GM10266 (cell line): ENCODE data around the gene IRF4.
A peak's percentile ranks its signal among the peaks of the same experiment; 100 is the strongest.

Experiments
- DNase-seq: peaks from one replicate; pipeline ENCODE4 v3.0.0; 2012; ENCODE audit errors: extremely low spot score
- TF ChIP-seq, protein P1 (sequence below): IDR thresholded peaks from 2 replicates; pipeline ENCODE4 v1.5.1; 2012; ENCODE audit warnings: mild to moderate bottlenecking, low read depth; ENCODE audit not compliant: control insufficient read depth, insufficient read depth; ENCODE audit errors: missing control alignments

The IRF4 gene

DNA sequence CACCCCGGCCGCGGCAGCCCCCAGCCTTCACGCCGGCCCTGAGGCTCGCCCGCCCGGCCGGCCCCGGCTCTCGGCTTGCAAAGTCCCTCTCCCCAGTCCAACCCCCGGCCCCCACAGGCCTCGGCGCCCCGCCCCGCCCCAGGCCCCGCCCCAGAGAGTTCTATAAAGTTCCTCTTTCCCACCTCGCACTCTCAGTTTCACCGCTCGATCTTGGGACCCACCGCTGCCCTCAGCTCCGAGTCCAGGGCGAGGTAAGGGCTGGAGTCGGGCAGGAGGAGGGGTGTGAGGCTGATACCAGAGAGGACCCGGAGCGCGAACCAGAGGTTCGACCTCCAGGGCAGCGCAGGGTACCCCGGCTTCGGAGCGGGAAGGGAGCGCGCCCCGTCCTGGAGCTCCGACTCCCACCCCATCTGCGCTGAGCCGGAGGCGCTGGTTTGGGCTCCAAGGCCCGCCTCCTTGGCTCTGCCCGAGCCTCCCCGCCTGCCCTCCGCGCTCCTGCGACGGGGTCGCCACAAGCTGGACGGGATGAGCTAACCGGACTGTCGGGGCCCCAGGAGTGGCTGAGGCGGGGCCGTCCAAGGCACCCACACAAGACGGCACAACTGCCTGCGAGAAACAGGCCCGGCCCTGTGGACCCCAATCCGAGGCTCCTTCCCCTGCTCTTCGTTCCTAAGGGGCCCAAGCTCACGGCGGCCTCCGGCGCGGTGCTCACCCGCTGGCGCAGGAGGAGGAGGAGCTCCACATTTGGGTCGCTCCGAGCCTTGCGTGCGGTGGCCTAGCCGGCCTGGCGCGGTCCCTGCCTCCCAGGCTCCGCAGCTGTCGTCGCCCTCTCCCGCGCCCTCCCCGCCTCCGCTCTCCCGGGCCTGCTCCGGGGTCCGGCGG lies at the start of gene IRF4:
TSS of gene IRF4 (plus strand) at position 194 of the 882 bp plus-strand sequence. CDS start 1,401 bp downstream, outside the sequence.
- DNase-seq, result peak; percentile 96
- TF ChIP-seq, protein P1, sequence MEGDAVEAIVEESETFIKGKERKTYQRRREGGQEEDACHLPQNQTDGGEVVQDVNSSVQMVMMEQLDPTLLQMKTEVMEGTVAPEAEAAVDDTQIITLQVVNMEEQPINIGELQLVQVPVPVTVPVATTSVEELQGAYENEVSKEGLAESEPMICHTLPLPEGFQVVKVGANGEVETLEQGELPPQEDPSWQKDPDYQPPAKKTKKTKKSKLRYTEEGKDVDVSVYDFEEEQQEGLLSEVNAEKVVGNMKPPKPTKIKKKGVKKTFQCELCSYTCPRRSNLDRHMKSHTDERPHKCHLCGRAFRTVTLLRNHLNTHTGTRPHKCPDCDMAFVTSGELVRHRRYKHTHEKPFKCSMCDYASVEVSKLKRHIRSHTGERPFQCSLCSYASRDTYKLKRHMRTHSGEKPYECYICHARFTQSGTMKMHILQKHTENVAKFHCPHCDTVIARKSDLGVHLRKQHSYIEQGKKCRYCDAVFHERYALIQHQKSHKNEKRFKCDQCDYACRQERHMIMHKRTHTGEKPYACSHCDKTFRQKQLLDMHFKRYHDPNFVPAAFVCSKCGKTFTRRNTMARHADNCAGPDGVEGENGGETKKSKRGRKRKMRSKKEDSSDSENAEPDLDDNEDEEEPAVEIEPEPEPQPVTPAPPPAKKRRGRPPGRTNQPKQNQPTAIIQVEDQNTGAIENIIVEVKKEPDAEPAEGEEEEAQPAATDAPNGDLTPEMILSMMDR, result no peak

DNA sequence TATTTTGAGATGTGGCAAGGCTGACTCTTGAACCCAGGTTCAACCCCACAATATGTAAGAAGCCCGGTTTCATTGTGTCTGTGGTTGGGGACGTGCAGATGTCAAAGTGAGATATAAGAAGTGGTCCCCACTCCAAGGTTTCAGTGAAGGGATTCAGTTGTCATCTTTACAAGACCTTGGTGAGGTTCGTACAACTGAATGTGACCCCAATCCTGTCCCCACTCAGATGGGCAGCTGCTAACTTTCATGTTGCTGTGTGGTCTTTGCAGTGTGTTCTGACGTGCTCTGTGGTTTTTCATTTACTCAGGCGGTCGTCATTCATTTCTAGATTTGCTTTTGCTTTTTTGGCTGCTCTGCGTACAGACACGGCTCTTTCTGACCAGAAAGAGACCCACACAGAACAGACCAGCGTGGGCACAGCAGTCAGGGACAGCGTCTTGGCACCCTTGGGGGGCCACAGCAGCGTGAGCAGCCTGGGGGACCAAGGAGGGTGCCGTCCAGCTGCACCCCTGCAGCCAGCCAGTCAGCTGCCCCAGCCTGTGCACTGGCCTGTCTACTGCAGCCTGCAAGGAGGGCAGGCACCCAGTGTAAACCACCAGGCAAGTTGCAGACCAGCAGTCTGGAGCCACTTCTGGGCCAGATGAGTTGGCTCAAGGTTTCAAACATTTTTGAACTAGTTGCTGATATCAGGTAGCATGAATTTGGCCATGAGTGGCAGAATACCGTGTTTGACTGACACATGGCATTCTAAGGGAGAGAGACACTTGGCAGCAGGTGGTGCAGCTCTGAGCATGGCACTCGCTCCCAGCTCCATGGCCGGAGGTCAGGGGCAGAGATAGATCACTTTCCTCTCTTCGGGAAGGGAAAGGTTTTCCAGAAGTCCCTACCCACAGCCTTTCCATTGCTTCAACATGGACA lies 49.4 kb upstream of the IRF4 start:
- TF ChIP-seq, protein P1, result no peak
- peak; percentile 70 for DNase-seq

- DNase-seq, result no peak
- TF ChIP-seq, protein P1, result no peak
These were observed 48.7 kb upstream of the IRF4 start for GRCh38 chr6:342832-343179.

DNA sequence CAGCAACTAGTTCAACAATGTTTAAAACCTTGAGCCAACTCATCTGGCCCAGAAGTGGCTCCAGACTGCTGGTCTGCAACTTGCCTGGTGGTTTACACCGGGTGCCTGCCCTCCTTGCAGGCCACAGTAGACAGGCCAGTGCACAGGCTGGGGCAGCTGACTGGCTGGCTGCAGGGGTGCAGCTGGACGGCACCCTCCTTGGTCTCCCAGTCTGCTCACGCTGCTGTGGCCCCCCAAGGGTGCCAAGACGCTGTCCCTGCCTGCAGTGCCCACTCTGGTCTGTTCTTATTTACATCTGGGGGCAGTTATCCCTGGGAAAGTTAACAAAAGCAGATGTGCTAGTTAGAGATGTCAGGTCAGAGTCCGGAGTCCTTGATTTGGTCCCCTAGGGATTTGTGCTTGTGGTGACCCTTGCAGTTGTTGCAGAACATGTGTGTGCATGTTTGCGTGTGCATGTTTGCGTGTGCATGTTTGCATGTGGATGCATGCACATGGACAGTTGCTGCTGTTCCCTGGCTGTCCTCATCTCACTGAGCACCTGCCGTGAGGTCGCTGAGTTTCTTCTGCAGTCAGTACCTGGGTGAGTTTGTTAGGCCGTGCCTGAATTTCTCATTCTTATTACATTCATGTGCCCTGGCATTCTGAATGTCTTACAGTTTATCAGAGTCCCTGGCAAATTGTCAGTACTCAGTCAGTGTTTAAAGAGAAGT lies 48.2 kb upstream of the IRF4 start:
- TF ChIP-seq, protein P1, result no peak
- DNase-seq, result no peak

- no peak for DNase-seq
- TF ChIP-seq, protein P1, result no peak
These were observed 47.4 kb upstream of the IRF4 start for GRCh38 chr6:343960-344815.

GRCh38 chr6:344816-345340 lies 46.7 kb upstream of the IRF4 start:
- TF ChIP-seq, protein P1, result no peak

More at GRCh38 chr6:344816-345340, 46.7 kb upstream of the IRF4 start:
- DNase-seq, result no peak
